Activated naive CD8-positive, alpha-beta T cell treated with anti-CD3 and anti-CD28 coated beads, Interleukin-2, amount 10 ng/mL, durations not matched to agents 7 days and 5 days (primary cell): ENCODE measurements around the gene RMND5A. TPM values are rescaled to one million over a fixed set of nuclear protein-coding genes. Genes with fewer than 3 reads are reported as not detected.

Experiments used
- ATAC-seq: fragments of 150-1000 bp; cut with Tn5 transposase; one replicate; pipeline ENCODE4 v1.10.0; 2021; ENCODE audit warnings: low read depth, moderate library complexity
- POLR2A ChIA-PET: fragments of 350-600 bp; sonication (Branson Sonifier 250); formaldehyde crosslinking; loops from one replicate; lab custom pipeline; 2021; ENCODE audit warnings: antibody characterized with exemption; lab: Charles Lee
- DNase-seq: peaks from one replicate; pipeline ENCODE4 v3.0.0; 2021
- H3K27ac Mint-ChIP-seq: one replicate; pipeline ENCODE4 v1.8.0; 2022; ENCODE audit warnings: mild to moderate bottlenecking, mixed read lengths
- H3K27me3 Mint-ChIP-seq: one replicate; pipeline ENCODE4 v1.8.0; 2022; ENCODE audit warnings: mild to moderate bottlenecking, moderate library complexity, mixed read lengths
- H3K36me3 Mint-ChIP-seq: one replicate; pipeline ENCODE4 v1.8.0; 2021; ENCODE audit warnings: mild to moderate bottlenecking, mixed read lengths
- H3K4me1 Mint-ChIP-seq: one replicate; pipeline ENCODE4 v1.8.0; 2021; ENCODE audit warnings: mixed read lengths
- H3K4me3 Mint-ChIP-seq: one replicate; pipeline ENCODE4 v1.8.0; 2022; ENCODE audit warnings: mild to moderate bottlenecking, moderate library complexity, mixed read lengths
- H3K9me3 Mint-ChIP-seq: one replicate; pipeline ENCODE4 v1.8.0; 2021; ENCODE audit warnings: mixed read lengths
- total RNA-seq, 2 experiments: library from RNA; stranded (reverse); gene quantifications; one replicate each; pipeline ENCODE4 v1.2.3, GENCODE V29; 2021

The RMND5A gene
- total RNA-seq, 2 experiments from 2014 or later = 36.1 to 42.1 TPM

DNA sequence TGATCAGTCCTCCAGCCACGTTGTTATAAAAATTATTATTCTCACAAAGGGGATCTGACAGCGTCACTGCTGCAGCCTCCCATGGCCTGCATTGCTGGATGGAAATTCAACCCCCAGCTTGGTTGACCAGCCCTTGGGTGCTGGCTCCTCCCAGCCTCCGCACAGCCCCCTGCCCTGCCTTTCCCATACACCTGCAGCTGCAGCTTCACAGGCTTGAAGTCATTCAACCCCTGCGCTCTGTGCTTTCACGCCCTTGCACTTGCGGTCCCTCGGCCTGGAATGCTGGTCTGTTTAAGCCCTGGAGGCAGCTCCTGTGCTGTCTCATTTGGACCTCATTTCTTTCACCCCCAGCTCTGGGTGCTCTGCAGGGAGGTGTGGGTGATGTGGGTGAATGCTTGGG, 71.5 kb downstream of the RMND5A start:
- H3K27me3 Mint-ChIP-seq = no peaks in the 10 kb centered on the region
- H3K36me3 Mint-ChIP-seq = peaks cover 42% of the 10 kb centered on the region
- DNase-seq (peak; percentile 71), ATAC-seq (peak; percentile 5)
- peak overlapping the region; percentile 93 for H3K4me3 Mint-ChIP-seq
- H3K9me3 Mint-ChIP-seq = peaks cover 8% of the 10 kb centered on the region
- peak overlapping the region; percentile 99 for H3K27ac Mint-ChIP-seq
- peaks cover 51% of the 10 kb centered on the region for H3K4me1 Mint-ChIP-seq
- POLR2A ChIA-PET = interaction anchor here (1.1 to 19.1 kb wide), 10 partner anchors 8 to 350 kb away, joined by 3 to 755 read pairs (median 10); partner anchors contain the start of genes CD8B and KDM3A

DNA sequence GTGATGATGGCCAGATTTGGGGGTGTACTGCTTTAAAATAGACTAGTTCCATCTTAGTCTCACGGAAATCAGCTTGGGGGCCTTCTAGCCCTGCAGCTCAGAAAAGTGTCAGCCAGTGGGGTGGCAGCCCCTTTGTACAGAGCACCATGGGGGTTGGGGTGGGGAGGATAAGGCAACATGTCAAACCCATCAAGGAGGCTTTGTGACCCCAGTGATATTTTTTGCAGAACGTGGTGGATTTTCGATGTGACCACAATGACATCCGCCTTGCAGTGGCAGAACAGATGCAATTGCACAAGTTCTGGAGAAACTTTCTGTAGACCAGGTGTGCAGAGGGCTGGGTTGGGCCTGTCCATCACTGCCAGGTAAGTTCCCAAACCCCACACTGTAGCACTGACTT, 73.7 kb downstream of the RMND5A start:
- H3K4me1 Mint-ChIP-seq = peaks cover 39% of the 10 kb centered on the region
- POLR2A ChIA-PET = interaction anchor here (0.5 to 19.1 kb wide), 5 partner anchors 7 to 41 kb away, joined by 3 to 755 read pairs (median 51); no protein-coding TSS in a partner anchor
- ATAC-seq (peak; percentile 33), DNase-seq (peak; percentile 63)
- peak overlapping the region; percentile 99 for H3K27ac Mint-ChIP-seq
- H3K36me3 Mint-ChIP-seq = peaks cover 44% of the 10 kb centered on the region
- peaks cover 18% of the 10 kb centered on the region for H3K9me3 Mint-ChIP-seq
- peak overlapping the region; percentile 87 for H3K4me3 Mint-ChIP-seq
- H3K27me3 Mint-ChIP-seq = no peaks in the 10 kb centered on the region

DNA sequence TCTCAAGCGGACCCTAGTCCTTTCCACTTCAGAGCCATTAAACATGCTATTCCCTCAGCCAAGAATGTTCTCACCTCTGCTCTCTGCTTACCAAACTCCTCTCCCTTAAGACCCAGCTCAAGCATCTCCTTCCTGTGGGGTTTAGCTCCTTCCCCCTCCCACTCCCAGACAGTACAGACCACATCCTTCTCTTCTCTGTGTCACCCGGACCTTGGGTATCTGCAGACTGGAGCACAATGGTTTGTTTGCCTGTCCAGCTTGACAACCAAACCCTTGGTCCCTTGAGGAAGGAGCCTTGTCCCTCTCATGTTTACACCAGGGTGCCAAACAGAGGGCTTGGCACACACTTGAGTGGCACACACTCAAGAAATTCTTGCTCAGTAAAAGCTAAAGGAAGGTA, 74.8 kb downstream of the RMND5A start:
- Mint-ChIP-seq H3K4me3 (peak overlapping the region; percentile 87), H3K27me3 (no peaks in the 10 kb centered on the region), H3K9me3 (peaks cover 18% of the 10 kb centered on the region), H3K36me3 (peaks cover 43% of the 10 kb centered on the region), H3K27ac (peak overlapping the region; percentile 99), H3K4me1 (peaks cover 37% of the 10 kb centered on the region)
- POLR2A ChIA-PET = interaction anchor here (0.8 to 19.1 kb wide), 5 partner anchors 8 to 353 kb away, joined by 4 to 755 read pairs (median 51); partner anchors contain the start of gene KDM3A
- peak; percentile 46 for ATAC-seq
- no peak for DNase-seq

DNA sequence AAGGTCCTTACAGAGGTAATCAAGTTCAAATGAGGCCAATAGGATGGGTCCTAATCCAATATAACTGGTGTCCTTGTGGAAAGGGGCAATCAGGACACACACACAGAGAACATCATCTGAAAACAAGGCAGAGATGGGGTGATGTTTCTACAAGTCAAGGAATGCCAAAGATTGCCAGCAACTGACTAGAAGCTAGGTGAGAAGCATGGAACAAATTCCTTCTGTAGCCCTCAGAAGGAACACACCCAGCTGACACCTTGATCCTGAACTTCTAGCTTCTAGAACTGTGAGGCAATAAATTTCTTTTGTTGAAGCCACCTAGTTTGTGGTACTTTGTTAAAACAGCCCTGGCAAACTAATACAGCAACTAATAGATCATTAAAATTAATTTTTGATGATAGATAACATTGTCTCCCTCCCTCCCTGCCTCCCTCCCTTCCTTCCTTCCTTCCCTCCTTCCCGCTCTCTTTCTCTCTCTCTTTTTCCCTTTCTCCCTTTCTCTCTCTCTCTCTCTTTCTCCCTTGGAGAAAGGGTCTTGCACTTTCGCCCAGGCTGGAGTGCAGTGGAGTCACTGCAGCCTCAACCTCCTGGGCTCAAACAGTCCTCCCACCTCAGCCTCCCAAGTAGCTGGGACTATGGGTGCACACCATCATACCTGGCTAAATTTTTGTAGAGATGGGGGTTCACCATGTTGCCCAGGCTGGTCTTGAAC, 80.9 kb downstream of the RMND5A start:
- ATAC-seq (no peak), DNase-seq (no peak)
- H3K27me3 Mint-ChIP-seq = no peaks in the 10 kb centered on the region
- no peak overlapping the region for H3K4me3 Mint-ChIP-seq
- H3K4me1 Mint-ChIP-seq = peaks cover 24% of the 10 kb centered on the region
- H3K36me3 Mint-ChIP-seq = peaks cover 42% of the 10 kb centered on the region
- no peak overlapping the region for H3K27ac Mint-ChIP-seq
- H3K9me3 Mint-ChIP-seq = peaks cover 14% of the 10 kb centered on the region
- POLR2A ChIA-PET = interaction anchor here (1.1 to 10.8 kb wide), 2 partner anchors 12 to 21 kb away, joined by 3 to 755 read pairs; partner anchors contain the start of gene CD8A

DNA sequence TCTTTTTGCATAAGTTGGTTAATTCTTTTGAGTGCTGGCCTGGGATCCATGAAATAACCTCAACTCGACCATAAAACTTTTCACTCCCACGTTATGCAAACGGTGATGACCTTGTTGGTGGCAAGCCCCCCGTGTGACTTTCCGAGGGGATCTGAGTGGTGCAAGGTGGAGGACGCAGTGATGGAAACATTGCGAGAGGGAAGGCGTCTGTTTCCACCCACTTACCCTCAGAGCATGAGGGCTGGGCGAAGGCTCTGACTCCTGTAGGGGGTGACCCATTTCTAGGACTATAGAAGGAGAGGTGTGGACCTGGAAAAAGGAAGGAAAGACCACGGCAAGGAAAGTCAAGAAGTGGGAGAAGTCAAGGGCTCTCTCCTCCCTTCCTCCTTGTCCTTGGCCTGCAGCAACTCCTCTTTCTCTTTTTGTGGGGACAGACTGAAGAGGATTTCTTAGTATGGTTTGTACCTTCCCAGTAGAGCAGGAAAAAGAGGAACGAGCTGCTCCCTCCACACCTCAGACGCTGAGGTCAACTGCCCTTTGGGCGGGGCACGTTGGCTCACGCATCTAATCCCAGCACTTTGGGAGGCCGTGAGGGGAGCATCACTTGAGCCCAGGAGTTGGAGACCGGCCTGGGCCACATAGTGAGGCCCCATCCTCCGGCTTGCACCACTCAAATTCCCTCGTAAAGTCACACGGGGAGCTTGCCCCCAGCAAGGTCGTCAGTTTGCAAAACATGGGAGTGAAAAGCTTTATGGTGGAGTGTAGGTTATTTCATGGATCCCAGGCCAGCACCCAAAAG, 86.2 kb downstream of the RMND5A start:
- H3K36me3 Mint-ChIP-seq = peaks cover 10% of the 10 kb centered on the region
- ATAC-seq (no peak), DNase-seq (no peak)
- H3K4me3 Mint-ChIP-seq = peak overlapping the region; percentile 93
- peaks cover 37% of the 10 kb centered on the region for H3K4me1 Mint-ChIP-seq
- H3K9me3 Mint-ChIP-seq = no peaks in the 10 kb centered on the region
- POLR2A ChIA-PET = interaction anchor here (1.0 to 10.8 kb wide), 6 partner anchors 17 to 365 kb away, joined by 3 to 755 read pairs (median 19); partner anchors contain the start of genes CD8A and KDM3A
- no peaks in the 10 kb centered on the region for H3K27me3 Mint-ChIP-seq
- peak overlapping the region; percentile 99 for H3K27ac Mint-ChIP-seq

DNA sequence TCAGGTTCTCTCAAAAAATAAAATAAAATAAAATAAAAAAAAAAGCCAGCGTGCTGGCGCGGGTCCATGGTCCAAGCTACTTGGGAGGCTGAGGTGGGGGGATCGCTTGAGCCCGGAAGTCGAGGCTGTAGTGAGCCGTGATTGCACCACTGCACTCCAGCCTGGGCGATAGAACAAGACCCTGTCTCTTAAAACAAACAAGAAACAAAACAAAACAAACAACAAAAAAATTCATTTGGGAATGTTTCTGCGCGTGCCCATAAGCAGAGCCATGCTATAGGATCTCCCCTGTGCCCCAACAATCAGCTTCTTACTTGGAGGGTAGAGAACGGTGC, 87.0 kb downstream of the RMND5A start:
- POLR2A ChIA-PET = interaction anchor here (0.6 to 10.8 kb wide), 9 partner anchors 17 to 366 kb away, joined by 3 to 755 read pairs (median 5); partner anchors contain the start of genes CD8A and KDM3A
- peaks cover 14% of the 10 kb centered on the region for H3K36me3 Mint-ChIP-seq
- DNase-seq (no peak), ATAC-seq (no peak)
- H3K27me3 Mint-ChIP-seq = no peaks in the 10 kb centered on the region
- no peaks in the 10 kb centered on the region for H3K9me3 Mint-ChIP-seq
- H3K4me3 Mint-ChIP-seq = peak overlapping the region; percentile 93
- H3K4me1 Mint-ChIP-seq = peaks cover 44% of the 10 kb centered on the region
- H3K27ac Mint-ChIP-seq = peak overlapping the region; percentile 99

DNA sequence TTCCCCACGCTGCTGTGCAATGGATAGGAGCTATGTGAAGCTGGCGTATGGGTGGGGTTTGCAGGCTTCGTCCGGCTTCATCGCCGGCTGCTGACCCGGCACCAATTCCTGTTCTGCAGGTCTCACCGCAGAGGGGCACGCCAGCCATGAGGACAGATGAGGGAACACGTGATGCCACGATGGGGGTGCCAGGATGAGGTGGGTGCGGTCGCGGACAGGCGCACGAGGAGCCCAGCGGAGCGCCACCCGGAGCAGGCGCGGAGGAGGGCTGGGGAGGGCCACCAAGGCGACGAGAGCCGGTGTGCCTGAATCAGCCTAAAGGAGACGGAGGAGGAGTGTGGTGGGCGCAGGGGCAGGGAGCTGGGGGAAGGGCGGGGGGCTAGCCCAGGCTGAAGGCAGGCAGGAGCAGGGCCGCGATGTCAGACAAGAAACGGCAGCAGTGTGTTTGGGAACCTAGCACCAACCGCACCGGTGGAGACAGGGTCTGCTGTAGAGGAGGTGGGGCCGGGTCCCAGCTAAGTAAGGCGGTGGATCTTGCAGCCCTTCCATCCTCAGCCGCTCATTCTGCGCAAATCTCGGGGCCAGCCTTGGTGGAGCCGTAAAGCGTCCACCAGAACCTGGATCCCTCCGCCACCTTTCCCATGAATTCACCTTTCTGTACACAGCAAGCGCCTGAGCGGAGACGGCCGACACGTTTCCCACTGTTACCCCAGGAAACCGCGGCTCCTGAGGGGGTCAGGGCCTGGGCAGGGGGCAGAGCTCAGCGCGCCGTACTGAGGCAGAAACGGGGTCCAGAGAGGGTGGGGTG, 87.6 kb downstream of the RMND5A start:
- Mint-ChIP-seq H3K4me1 (peaks cover 50% of the 10 kb centered on the region), H3K9me3 (no peaks in the 10 kb centered on the region), H3K27ac (peak overlapping the region; percentile 99), H3K36me3 (peaks cover 20% of the 10 kb centered on the region), H3K4me3 (peak overlapping the region; percentile 93), H3K27me3 (no peaks in the 10 kb centered on the region)
- POLR2A ChIA-PET = interaction anchor here (0.5 to 10.8 kb wide), 16 partner anchors 11 to 1115 kb away, joined by 3 to 755 read pairs (median 4); partner anchors contain the start of genes CD8A and KDM3A
- peak; percentile 43 for ATAC-seq
- DNase-seq = peak; percentile 85

DNA sequence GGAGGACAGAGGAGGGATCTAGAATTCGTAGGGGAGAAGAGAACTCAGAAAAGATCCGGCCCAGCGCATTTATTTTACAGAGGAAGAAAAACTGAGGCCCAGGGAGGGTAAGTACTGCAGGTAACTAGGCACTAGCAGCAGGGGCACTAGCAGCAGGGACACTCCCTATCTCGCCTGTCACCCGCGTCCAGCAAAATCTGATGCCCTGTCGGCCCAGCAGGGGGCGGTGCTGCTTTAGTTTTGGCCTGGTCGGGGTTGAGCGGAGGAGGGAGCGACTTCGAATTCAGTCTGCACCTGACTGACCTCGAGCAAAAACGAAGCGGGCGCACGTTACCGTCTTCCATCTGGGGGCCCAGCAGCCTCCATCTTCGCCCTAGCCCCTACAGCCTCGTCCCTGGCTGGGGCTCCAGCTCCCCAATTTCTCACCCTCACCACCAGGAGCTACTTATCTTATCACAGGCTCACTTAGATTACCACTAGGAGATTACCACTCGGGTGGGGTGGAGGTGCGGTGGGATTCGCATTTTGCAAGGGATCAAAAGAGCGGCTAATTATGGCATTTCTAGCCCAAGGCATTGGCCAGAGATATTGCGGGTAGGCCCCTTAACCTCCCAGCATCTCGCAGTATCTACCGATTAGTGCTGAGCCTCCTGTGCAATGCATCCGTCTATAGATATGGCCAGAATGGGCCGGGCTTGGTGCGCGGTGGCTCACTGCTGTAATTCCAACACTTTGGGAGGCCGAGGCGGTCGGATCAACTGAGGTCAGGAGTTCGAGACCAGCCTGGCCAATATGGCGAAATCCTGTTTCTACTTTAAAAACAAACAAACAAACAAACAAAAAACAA, 88.4 kb downstream of the RMND5A start:
- peaks cover 55% of the 10 kb centered on the region for H3K4me1 Mint-ChIP-seq
- ATAC-seq (peak; percentile 74), DNase-seq (peak; percentile 98)
- H3K27me3 Mint-ChIP-seq = no peaks in the 10 kb centered on the region
- H3K4me3 Mint-ChIP-seq = peak overlapping the region; percentile 93
- H3K9me3 Mint-ChIP-seq = no peaks in the 10 kb centered on the region
- H3K36me3 Mint-ChIP-seq = peaks cover 26% of the 10 kb centered on the region
- peak overlapping the region; percentile 99 for H3K27ac Mint-ChIP-seq
- POLR2A ChIA-PET = interaction anchor here (0.7 to 10.8 kb wide), 11 partner anchors 10 to 366 kb away, joined by 3 to 755 read pairs (median 5); partner anchors contain the start of gene CD8A

DNA sequence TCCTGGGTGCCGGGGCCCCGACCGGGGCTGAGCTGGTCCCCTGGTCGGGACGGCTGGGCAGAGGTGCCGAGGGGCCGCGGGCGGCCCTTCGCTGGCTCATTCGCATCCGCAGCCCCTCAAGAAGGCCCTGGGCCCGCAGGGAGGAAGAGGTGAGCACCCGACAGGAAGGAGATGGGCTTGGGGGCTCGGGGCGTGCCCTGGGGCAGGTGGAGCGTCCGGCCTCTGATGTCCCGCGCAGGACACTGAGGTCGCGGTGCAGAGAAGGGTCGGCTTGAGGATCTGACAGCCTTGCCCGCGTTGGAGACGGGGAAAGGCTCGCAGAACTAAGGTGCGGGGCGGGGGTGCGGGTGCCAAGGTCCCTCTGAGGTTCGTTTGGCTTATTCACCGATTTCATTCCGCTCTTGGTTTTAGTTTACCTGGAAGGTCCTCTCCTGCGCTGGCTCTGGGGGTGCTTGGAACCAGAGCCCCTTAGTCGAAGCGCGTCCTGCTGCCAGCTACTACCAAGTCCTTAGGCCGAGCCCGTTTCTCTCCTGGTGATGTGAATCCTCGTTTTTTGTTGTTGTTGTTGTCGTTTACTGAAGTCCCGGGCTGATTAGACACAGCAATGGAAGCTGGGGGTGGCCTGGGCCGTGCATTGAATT, 89.5 kb downstream of the RMND5A start:
- Mint-ChIP-seq H3K9me3 (no peaks in the 10 kb centered on the region), H3K4me3 (peak overlapping the region; percentile 93), H3K36me3 (peaks cover 32% of the 10 kb centered on the region), H3K27me3 (no peaks in the 10 kb centered on the region), H3K4me1 (peaks cover 54% of the 10 kb centered on the region), H3K27ac (peak overlapping the region; percentile 99)
- POLR2A ChIA-PET = interaction anchor here (0.9 to 10.8 kb wide), 8 partner anchors 9 to 45 kb away, joined by 3 to 755 read pairs (median 8); partner anchors contain the start of gene CD8A
- peak; percentile 80 for DNase-seq
- ATAC-seq = peak; percentile 19

DNA sequence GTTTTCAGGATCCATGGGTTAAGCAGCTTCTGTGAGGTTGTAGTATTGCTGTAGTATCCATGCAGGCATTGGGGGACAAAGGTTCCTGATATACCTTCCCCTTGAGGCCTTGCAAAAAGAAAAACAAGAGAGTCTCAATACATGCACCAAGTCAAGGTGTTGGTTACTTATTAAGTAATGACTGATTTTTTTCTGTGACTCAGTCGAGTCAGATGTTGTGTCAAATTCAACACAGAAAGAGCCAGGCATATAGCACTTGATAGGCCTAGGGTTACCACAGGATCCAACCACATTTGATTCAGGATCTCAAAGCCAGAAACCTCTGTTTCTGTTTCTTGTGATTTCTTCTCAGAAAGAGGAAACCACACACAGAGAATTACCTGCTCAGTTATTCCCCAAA, 95.5 kb downstream of the RMND5A start:
- Mint-ChIP-seq H3K27me3 (no peaks in the 10 kb centered on the region), H3K4me3 (peak overlapping the region; percentile 66), H3K27ac (peak overlapping the region; percentile 86), H3K9me3 (no peaks in the 10 kb centered on the region), H3K4me1 (peaks cover 72% of the 10 kb centered on the region), H3K36me3 (peaks cover 52% of the 10 kb centered on the region)
- DNase-seq (no peak), ATAC-seq (peak; percentile 69)
- POLR2A ChIA-PET = interaction anchor here (1.2 to 5.4 kb wide), 4 partner anchors 9 to 29 kb away, joined by 4 to 103 read pairs (median 6); no protein-coding TSS in a partner anchor

DNA sequence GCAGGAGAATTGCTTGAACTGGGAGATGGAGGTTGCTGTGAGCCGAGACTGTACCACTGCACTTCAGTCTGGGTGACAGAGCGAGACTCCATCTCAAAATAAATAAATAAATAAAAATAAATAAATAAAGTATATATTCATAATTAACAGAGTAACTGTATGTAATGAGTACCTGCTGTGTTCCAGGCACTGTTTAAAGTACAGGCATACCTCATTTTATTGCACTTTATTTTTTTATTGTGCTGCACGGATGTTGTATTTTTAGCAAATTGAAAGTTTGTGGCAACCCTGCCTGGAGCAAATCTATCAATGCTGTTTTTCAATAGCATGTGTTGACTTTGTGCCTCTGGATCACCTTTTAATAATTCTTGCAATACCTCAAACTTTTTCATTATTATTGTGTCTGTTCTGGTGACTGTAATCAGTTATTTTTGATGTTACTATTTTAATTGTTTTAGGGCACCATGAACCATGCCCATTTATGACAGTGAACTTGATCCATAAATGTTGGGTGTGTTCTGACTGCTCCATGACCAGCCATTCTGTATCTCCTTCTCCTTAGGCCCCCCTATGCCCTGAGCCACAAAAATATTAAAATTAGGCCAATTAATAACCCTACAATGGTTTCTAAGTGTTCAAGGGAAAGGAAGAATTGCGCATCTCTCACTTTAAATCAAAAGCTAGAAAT, 98.2 kb downstream of the RMND5A start:
- POLR2A ChIA-PET = interaction anchor here (0.8 to 10.8 kb wide), 6 partner anchors 8 to 33 kb away, joined by 3 to 145 read pairs (median 8); partner anchors contain the start of gene CD8A
- no peaks in the 10 kb centered on the region for H3K9me3 Mint-ChIP-seq
- no peak for ATAC-seq
- H3K36me3 Mint-ChIP-seq = peaks cover 41% of the 10 kb centered on the region
- H3K4me1 Mint-ChIP-seq = peaks cover 73% of the 10 kb centered on the region
- DNase-seq = no peak
- H3K4me3 Mint-ChIP-seq = peak overlapping the region; percentile 62
- H3K27me3 Mint-ChIP-seq = no peaks in the 10 kb centered on the region
- H3K27ac Mint-ChIP-seq = peak overlapping the region; percentile 87
